GM15510 (cell line): ENCODE results near the gene CPNE5.

Experiments used
- POLR2A ChIP-seq: IDR thresholded peaks from 3 replicates; pipeline ENCODE4 v1.6.1; 2011; ENCODE audit warnings: borderline replicate concordance; ENCODE audit not compliant: insufficient read length; ENCODE audit errors: extremely low read depth

CPNE5 gene

GRCh38 chr6:36757943-36758508, 81.2 kb downstream of the CPNE5 start:
- TF ChIP-seq POLR2A, result no peak

GRCh38 chr6:36757206-36757605, 82.0 kb downstream of the CPNE5 start:
- peak; percentile 40 for TF ChIP-seq POLR2A

- no peak for TF ChIP-seq POLR2A
Measured at GRCh38 chr6:36756786-36757185, 82.5 kb downstream of the CPNE5 start.

GRCh38 chr6:36755435-36756348, 83.6 kb downstream of the CPNE5 start:
- TF ChIP-seq POLR2A, result no peak

GRCh38 chr6:36754582-36755434, 84.4 kb downstream of the CPNE5 start:
- TF ChIP-seq POLR2A, result no peak

GRCh38 chr6:36753671-36754405, 85.4 kb downstream of the CPNE5 start:
- no peak for TF ChIP-seq POLR2A

GRCh38 chr6:36752886-36753506, 86.2 kb downstream of the CPNE5 start:
- TF ChIP-seq POLR2A, result no peak

- TF ChIP-seq POLR2A, result no peak
Measured at GRCh38 chr6:36752187-36752885, 86.9 kb downstream of the CPNE5 start.

GRCh38 chr6:36751833-36752186, 87.4 kb downstream of the CPNE5 start:
- no peak for TF ChIP-seq POLR2A

GRCh38 chr6:36751091-36751490, 88.2 kb downstream of the CPNE5 start:
- TF ChIP-seq POLR2A, result no peak

GRCh38 chr6:36749829-36750489, 89.3 kb downstream of the CPNE5 start:
- TF ChIP-seq POLR2A, result no peak

- TF ChIP-seq POLR2A, result no peak
Measured at GRCh38 chr6:36746251-36746650, 93.0 kb downstream of the CPNE5 start.

GRCh38 chr6:36745836-36746235, 93.4 kb downstream of the CPNE5 start:
- TF ChIP-seq POLR2A, result no peak

- no peak for TF ChIP-seq POLR2A
Measured at GRCh38 chr6:36745283-36745682, 94.0 kb downstream of the CPNE5 start.

- no peak for TF ChIP-seq POLR2A
Measured at GRCh38 chr6:36744304-36744673, 95.0 kb downstream of the CPNE5 start.
